A549 (cell line): ENCODE results near the gene CDC42BPB. TPM values are rescaled to one million over a fixed set of nuclear protein-coding genes. Genes with fewer than 3 reads are reported as not detected.

Source experiments
- ATAC-seq, 2 experiments: fragments of 200-7000 bp in 1 of 2; fragments of >200 bp in 1 of 2; cut with Nextera tagmentation in 1 of 2; cut with Tn5 transposase in 1 of 2; 3 replicates each; pipeline versions ENCODE4 v1.8.0 to v1.9.1; 2018 to 2020; ENCODE audit warnings: mild to moderate bottlenecking in 1 of 2, moderate library complexity in 1 of 2
- CTCF ChIA-PET: fragments of 300-600 bp; sonication (Branson Sonifier 250); formaldehyde crosslinking; extraction: SDS; loops from one replicate; lab custom pipeline; 2021; ENCODE audit warnings: antibody characterized with exemption, inconsistent platforms; lab: Yijun Ruan, JAX
- POLR2A ChIA-PET: fragments of 350-600 bp; formaldehyde crosslinking; extraction: SDS; loops from one replicate; lab custom pipeline; 2021; ENCODE audit warnings: antibody characterized with exemption, inconsistent platforms; lab: Yijun Ruan, JAX
- DNase-seq, 2 experiments: peaks; one replicate each; pipeline versions ENCODE4 v3.0.0 to v3.0.0-alpha.2; 2011 to 2016; ENCODE audit warnings: low read depth in 1 of 2, low spot score in 1 of 2
- FAIRE-seq: peaks from 2 replicates; lab custom pipeline; 2011; peaks lifted over from hg19 to GRCh38; lab: Jason Lieb, UNC
- H3K27ac ChIP-seq, 2 experiments: fragments of >200 bp; sonication (Bioruptor Twin); formaldehyde crosslinking; 3 replicates each; pipeline ENCODE4 v1.5.1; 2016 to 2017
- H3K4me1 ChIP-seq: fragments of >200 bp; sonication (Bioruptor Twin); formaldehyde crosslinking; 3 replicates; pipeline ENCODE4 v1.6.1; 2016
- H3K4me2 ChIP-seq: fragments of >200 bp; sonication (Bioruptor Twin); formaldehyde crosslinking; 3 replicates; pipeline ENCODE4 v1.6.1; 2016
- H3K4me3 ChIP-seq: fragments of >200 bp; sonication (Bioruptor Twin); formaldehyde crosslinking; 3 replicates; pipeline ENCODE4 v1.5.1; 2016
- H3K9me3 ChIP-seq: fragments of >200 bp; sonication (Bioruptor Twin); formaldehyde crosslinking; 3 replicates; pipeline ENCODE4 v1.6.1; 2016
- BCL3 ChIP-seq: fragments of >200 bp; sonication (Bioruptor Twin); formaldehyde crosslinking; IDR thresholded peaks from 3 replicates; pipeline ENCODE4 v1.6.1; 2016
- CBX2 ChIP-seq: fragments of 200-600 bp; sonication (generic); IDR thresholded peaks from 2 replicates; pipeline ENCODE4 v1.6.1; 2016; ENCODE audit warnings: low read depth, mild to moderate bottlenecking, borderline replicate concordance
- CBX8 ChIP-seq: fragments of 200-600 bp; sonication (generic); IDR thresholded peaks from 2 replicates; pipeline ENCODE4 v1.6.1; 2016
- E2F6 ChIP-seq: IDR thresholded peaks from 2 replicates; pipeline ENCODE4 v1.6.1; 2012; ENCODE audit warnings: low read depth, borderline replicate concordance
- ESRRA ChIP-seq: fragments of 150-350 bp; IDR thresholded peaks from 2 replicates; pipeline ENCODE4 v1.6.1; 2014; ENCODE audit warnings: mild to moderate bottlenecking, low read length, borderline replicate concordance
- FOSB ChIP-seq: fragments of 250-450 bp; sonication (Bioruptor Pico); IDR thresholded peaks from 2 replicates; pipeline ENCODE4 v1.5.0; 2020; ENCODE audit warnings: mild to moderate bottlenecking, moderate library complexity
- FOXS1 ChIP-seq: fragments of 250-450 bp; sonication (Bioruptor Pico); IDR thresholded peaks from 2 replicates; pipeline ENCODE4 v1.5.0; 2020; ENCODE audit warnings: mild to moderate bottlenecking, moderate library complexity
- HDAC2 ChIP-seq: fragments of 200-600 bp; sonication (generic); IDR thresholded peaks from 2 replicates; pipeline ENCODE4 v1.6.1; 2016
- HEYL ChIP-seq: fragments of 250-450 bp; sonication (Bioruptor Pico); IDR thresholded peaks from 2 replicates; pipeline ENCODE4 v1.8.0; 2021; ENCODE audit warnings: mild to moderate bottlenecking, moderate library complexity
- MAZ ChIP-seq: fragments of 150-350 bp; IDR thresholded peaks from 2 replicates; pipeline ENCODE4 v1.6.1; 2014; ENCODE audit warnings: antibody characterized with exemption, low read depth, low read length, borderline replicate concordance
- MYC ChIP-seq: IDR thresholded peaks from 2 replicates; pipeline ENCODE4 v1.6.1; 2012; ENCODE audit warnings: mild to moderate bottlenecking, inconsistent platforms, low read length, improper control_type of control experiment, borderline replicate concordance
- NPAS2 ChIP-seq: fragments of 250-450 bp; sonication (Bioruptor Pico); IDR thresholded peaks from 2 replicates; pipeline ENCODE4 v1.8.0; 2022; ENCODE audit warnings: mild to moderate bottlenecking, moderate library complexity, borderline replicate concordance
- NR3C1 ChIP-seq: fragments of >200 bp; sonication (Bioruptor Twin); formaldehyde crosslinking; IDR thresholded peaks from 3 replicates; pipeline ENCODE4 v1.6.1; 2017
- PHF8 ChIP-seq: fragments of 200-600 bp; sonication (generic); IDR thresholded peaks from 2 replicates; pipeline ENCODE4 v1.6.1; 2016; ENCODE audit warnings: low read depth, mild to moderate bottlenecking, antibody characterized with exemption, moderate library complexity, borderline replicate concordance
- POLR2A ChIP-seq: IDR thresholded peaks from 2 replicates; pipeline ENCODE4 v1.6.1; 2012; ENCODE audit warnings: mild to moderate bottlenecking, low read length
- RAD21 ChIP-seq, 2 experiments: fragments of >200 bp in 1 of 2; sonication (Bioruptor Twin) in 1 of 2; formaldehyde crosslinking in 1 of 2; IDR thresholded peaks in 1 of 2; conservative IDR thresholded peaks in 1 of 2; 2 replicates in 1 of 2; 3 replicates in 1 of 2; pipeline ENCODE4 v1.6.1; 2012 to 2018; ENCODE audit warnings: inconsistent platforms in 1 of 2
- RCOR1 ChIP-seq: fragments of 150-350 bp; IDR thresholded peaks from 2 replicates; pipeline ENCODE4 v1.6.1; 2014; ENCODE audit warnings: antibody characterized with exemption, low read length, low read depth
- SMC3 ChIP-seq: fragments of >200 bp; sonication (Bioruptor Twin); formaldehyde crosslinking; IDR thresholded peaks from 3 replicates; pipeline ENCODE4 v1.6.1; 2018; ENCODE audit warnings: inconsistent platforms
- SREBF2 ChIP-seq: fragments of 450-650 bp; IDR thresholded peaks from 2 replicates; pipeline ENCODE4 v1.6.1; 2014; ENCODE audit warnings: mild to moderate bottlenecking, moderate library complexity
- USF2 ChIP-seq: fragments of 450-650 bp; IDR thresholded peaks from 2 replicates; pipeline ENCODE4 v1.6.1; 2014; ENCODE audit warnings: antibody characterized with exemption
- ZC3H11A ChIP-seq: fragments of 450-650 bp; IDR thresholded peaks from 2 replicates; pipeline ENCODE4 v1.6.1; 2014; ENCODE audit warnings: antibody characterized with exemption, mild to moderate bottlenecking
- WGBS: methylation state at CpG from one replicate; pipeline ENCODE4 v1.1.6; 2017; ENCODE audit errors: missing lambda C conversion rate; 5-methylcytosine and 5-hydroxymethylcytosine counted together
- polyA plus RNA-seq, 4 experiments: library from polyadenylated mRNA; depleted of rRNA in 3 of 4; stranded (reverse); fragments of >200 nt; fragmentation: RNase III in 1 of 4; extraction: RNeasy Plus Mini Kit Qiagen cat#74134 plus additional on column Dnase treatment in 1 of 4; gene quantifications; 2 replicates in 3 of 4; 3 replicates in 1 of 4; pipeline ENCODE4 v1.2.3, GENCODE V29; 2011 to 2017
- TF ChIP-seq, protein P1 (sequence below): fragments of 200-600 bp; sonication (generic); IDR thresholded peaks from 2 replicates; pipeline ENCODE4 v1.6.1; 2016; ENCODE audit warnings: antibody characterized with exemption, mild to moderate bottlenecking, moderate library complexity
- TF ChIP-seq, protein P2 (sequence below): IDR thresholded peaks from 2 replicates; pipeline ENCODE4 v1.6.1; 2012

CDC42BPB gene
- polyA plus RNA-seq, 2 of the 4 experiments (the other 2 are of a cell fraction), result 56.4 to 57.1 TPM

GRCh38 chr14:102979406-102979805 lies 77.9 kb downstream of the CDC42BPB start:
- Histone ChIP-seq H3K4me1 (no peaks in the 10 kb centered on the region), H3K4me2 (no peak overlapping the region), H3K4me3 (no peak overlapping the region), H3K27ac (no peak overlapping the region), H3K9me3 (no peaks in the 10 kb centered on the region)
- ATAC-seq (no peak), FAIRE-seq (no peak), DNase-seq (no peak)
- ChIA-PET POLR2A (no interaction called here), CTCF (interaction anchor here (0.7 to 0.9 kb wide), 2 partner anchors 11 to 1004 kb away, joined by 3 read pairs; no protein-coding TSS in a partner anchor)
- TF ChIP-seq, protein P1, sequence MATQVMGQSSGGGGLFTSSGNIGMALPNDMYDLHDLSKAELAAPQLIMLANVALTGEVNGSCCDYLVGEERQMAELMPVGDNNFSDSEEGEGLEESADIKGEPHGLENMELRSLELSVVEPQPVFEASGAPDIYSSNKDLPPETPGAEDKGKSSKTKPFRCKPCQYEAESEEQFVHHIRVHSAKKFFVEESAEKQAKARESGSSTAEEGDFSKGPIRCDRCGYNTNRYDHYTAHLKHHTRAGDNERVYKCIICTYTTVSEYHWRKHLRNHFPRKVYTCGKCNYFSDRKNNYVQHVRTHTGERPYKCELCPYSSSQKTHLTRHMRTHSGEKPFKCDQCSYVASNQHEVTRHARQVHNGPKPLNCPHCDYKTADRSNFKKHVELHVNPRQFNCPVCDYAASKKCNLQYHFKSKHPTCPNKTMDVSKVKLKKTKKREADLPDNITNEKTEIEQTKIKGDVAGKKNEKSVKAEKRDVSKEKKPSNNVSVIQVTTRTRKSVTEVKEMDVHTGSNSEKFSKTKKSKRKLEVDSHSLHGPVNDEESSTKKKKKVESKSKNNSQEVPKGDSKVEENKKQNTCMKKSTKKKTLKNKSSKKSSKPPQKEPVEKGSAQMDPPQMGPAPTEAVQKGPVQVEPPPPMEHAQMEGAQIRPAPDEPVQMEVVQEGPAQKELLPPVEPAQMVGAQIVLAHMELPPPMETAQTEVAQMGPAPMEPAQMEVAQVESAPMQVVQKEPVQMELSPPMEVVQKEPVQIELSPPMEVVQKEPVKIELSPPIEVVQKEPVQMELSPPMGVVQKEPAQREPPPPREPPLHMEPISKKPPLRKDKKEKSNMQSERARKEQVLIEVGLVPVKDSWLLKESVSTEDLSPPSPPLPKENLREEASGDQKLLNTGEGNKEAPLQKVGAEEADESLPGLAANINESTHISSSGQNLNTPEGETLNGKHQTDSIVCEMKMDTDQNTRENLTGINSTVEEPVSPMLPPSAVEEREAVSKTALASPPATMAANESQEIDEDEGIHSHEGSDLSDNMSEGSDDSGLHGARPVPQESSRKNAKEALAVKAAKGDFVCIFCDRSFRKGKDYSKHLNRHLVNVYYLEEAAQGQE, result no peak
- TF ChIP-seq HEYL (CRISPR knock-in tag) (no peak), CBX2 (no peak), ESRRA (no peak), POLR2A (no peak), ZC3H11A (no peak), SMC3 (no peak), MAZ (no peak), HDAC2 (no peak), RAD21 (conservative IDR thresholded peaks at IDR 0.05 in 1 of 2, IDR thresholded peaks at IDR 0.05 in 1 of 2) (no peak)
- 94% methylated on average over 9 of the region's 9 CpGs for WGBS

DNA sequence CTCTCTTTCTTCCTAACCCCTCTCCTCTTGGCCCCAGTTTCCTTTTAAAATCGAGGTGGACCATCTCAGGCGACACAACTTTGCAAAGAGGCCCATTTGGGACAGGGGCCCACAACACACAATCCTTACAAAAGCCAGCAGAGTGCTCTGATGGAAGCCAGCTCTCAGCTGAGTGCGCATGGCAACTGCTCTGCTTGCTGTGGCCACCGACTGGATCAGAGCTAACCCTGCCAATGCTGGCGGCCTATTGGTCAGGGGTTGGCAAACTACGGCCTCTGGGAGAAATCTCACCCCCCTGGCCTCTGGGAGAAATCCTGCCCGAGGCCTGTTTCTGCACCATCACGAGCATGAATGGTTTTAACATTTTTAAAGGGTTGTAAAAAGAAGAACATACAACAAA lies 79.9 kb downstream of the CDC42BPB start:
- TF ChIP-seq RAD21 (conservative IDR thresholded peaks at IDR 0.05 in 1 of 2, IDR thresholded peaks at IDR 0.05 in 1 of 2) (no peak), RCOR1 (no peak), BCL3 (no peak), CBX8 (no peak), NR3C1 (no peak), NPAS2 (CRISPR knock-in tag) (no peak), SMC3 (no peak), POLR2A (no peak), HDAC2 (no peak), PHF8 (no peak), MYC (no peak), SREBF2 (no peak), CBX2 (no peak), E2F6 (no peak), ESRRA (no peak), MAZ (no peak), FOXS1 (no peak), FOSB (CRISPR knock-in tag) (no peak), USF2 (no peak)
- TF ChIP-seq, protein P2, sequence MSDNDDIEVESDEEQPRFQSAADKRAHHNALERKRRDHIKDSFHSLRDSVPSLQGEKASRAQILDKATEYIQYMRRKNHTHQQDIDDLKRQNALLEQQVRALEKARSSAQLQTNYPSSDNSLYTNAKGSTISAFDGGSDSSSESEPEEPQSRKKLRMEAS, result no peak
- TF ChIP-seq, all 56 proteins: peak for 0

More for the DNA sequence above, 79.9 kb downstream of the CDC42BPB start:
- CTCF ChIA-PET, result interaction anchor here (1.6 kb wide), 1 partner anchor 9 kb away, joined by 4 read pairs; no protein-coding TSS in a partner anchor
- POLR2A ChIA-PET, result no interaction called here
- Histone ChIP-seq H3K4me1 (peaks cover 3% of the 10 kb centered on the region; the same call in 1 of the 3 replicates), H3K4me2 (no peak overlapping the region), H3K27ac (no peak overlapping the region), H3K9me3 (no peaks in the 10 kb centered on the region), H3K4me3 (no peak overlapping the region)
- 92% methylated on average over 8 of the region's 8 CpGs for WGBS
- ATAC-seq (no peak), DNase-seq (no peak), FAIRE-seq (no peak)
